Measurements from ENCODE around the gene CXXC5.

Gene CXXC5

GRCh38 chr5:139638736-139639618 lies 9.2 kb upstream of the CXXC5 start:
- no peak for DNase-seq

GRCh38 chr5:139639619-139640380 lies 8.3 kb upstream of the CXXC5 start:
- DNase-seq: no peak

DNA sequence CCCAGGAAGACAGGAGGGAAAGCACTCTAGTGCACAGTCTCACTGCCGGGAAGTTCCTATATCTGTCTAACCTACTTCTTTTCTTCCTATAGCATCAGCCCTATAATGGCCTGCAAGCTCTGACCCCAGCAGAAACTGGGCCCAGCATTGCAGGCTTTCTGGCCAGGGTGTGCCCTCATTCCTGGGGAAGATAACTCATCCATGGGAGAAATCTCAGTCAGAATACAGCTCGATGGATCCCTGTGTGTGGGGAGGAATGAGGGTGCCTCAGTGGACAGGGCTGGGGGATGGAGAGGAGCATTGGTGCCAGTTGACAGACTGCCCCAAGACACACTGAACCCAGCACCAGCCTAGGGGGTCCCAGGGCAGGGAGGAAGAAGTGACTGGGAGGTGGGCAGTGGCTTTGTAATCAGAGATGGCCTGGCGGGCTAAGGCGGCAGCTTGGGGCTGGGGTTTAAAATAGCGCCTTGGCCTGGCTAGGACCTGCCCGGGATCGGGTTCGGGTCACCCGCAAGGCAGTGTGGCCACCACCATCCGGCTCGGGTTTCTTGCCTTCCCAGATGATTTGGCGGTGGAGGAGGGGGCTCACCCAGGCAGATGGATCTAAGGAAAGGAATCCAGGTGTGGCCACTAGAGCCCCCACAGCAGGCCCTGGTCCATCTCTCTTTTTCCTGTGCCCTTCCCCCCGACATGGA lies 7.6 kb upstream of the CXXC5 start:
- no peak for DNase-seq

GRCh38 chr5:139641116-139642080 lies 6.8 kb upstream of the CXXC5 start:
- DNase-seq: no peak

- DNase-seq: no peak
These were observed 5.9 kb upstream of the CXXC5 start for GRCh38 chr5:139642213-139642612.

DNA sequence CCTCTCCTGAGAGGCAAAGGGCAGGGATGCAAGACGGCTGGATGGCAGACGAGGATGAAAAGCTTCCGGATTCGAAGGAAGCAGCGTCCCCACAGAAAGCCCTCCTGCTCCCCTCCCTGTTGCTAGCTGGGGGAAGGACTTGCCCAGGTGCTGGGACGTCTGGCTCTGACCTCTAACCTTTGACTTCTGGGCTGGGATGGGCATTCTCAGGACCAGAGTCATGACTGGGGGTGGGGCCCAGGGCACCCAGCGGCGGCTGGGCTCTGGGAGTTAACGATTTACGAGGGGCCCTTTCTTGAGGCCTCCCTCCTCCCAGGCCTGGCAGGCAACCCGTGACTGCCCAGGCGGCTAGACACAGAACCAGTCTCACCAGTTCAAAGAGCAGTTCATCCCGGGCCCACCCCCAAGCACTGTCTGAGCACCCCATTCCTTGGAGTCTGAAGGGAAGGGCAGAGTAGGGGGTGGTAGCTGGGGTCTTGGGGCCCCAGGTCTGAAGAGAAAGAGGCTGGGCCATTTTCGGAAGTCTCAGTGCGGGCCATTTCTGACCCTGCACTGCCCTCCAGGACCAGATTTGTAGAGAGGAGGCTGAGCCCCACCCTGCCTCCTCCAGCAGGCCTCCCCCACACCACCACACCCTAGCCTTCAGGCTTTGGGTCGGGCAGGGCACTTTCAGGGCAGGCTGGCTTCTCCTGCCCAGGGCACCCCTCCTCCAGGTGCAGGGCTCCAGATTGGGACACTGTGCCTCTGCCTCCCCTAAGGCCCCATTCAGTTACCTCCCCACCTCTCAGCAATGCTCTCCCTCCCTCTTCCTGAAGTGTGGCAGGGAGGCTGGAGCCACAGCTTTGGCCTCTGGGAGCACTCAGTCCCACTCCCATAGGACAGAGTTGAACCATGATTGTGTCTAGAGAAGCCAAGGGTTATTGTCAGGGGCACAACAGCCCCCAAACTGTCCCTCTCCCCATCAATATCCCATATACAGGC lies 5.0 kb upstream of the CXXC5 start:
- no peak for DNase-seq

DNA sequence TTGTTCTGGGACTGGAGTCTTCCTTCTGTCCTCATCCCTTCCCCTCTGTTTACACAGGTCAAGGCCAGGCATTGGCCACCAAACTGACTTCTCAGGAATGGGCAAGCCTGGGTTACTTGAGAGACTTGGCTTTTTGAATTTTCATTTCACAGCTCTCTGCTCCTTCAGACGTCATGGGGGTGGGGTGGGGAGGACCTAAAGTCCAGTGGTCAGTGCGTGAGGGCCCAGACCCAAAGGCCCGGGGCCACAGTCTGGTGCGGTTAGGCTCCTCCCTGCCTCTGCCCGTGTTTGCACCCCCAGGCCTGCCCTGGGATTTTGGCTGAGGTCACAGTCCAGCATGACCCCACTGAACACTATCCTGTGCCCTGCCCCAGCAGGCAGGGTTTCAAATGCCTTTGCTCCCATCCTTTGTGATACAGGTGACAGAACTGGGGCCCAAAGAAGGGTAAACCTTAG lies 4.1 kb upstream of the CXXC5 start:
- no peak for DNase-seq

GRCh38 chr5:139644646-139645429 lies 3.3 kb upstream of the CXXC5 start:
- DNase-seq: no peak

DNA sequence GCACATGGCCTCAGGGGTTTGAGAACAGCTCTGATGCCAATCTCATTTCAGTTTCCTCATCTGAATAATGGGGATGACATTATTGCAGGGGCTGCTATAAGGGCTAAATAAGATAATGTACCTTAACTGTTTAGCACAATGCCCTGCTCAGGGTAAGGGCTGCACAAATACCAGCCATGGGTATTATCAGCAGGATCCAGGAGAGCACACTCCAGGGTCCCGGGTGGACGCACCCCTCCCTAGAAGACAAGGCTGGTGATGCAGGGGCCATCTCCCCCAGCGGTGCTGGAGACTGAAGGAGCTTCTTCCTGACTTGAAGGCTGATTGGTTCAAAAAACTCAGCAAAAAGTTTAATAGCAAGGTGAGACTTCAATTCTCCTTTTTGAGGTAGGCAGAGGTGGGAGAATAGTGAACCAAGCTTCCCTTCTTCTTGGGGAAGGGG lies 2.7 kb upstream of the CXXC5 start:
- DNase-seq: no peak

GRCh38 chr5:139646111-139646510 lies 2.0 kb upstream of the CXXC5 start:
- DNase-seq: no peak

DNA sequence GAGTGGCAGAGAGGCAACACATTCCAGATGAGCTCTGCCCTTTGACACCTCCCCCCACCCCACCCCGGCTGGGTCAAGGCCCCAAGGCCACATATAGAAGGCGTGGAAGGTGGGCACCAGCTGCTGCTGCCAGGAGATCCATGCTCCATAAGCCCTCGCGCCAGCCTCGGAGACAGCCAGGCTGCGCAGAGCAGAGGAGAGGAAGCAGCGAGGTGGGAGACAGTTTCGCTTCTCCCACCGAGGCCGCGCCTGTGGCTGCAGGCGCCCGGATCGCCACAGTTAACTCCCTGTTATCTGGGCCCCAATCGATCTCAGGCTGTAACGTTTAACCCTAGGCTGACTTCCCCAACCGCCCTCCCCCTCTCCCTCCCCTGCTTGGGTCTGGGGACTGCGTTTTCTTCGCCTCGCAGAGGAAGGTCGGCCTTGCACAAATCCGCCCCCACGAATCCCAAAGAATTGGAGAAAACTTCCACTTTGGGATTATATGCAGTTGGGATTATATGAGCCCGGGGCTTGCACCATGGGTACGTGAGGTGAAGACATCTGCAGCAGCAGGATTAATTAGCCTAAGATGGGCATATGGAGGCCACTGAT lies 1.1 kb upstream of the CXXC5 start:
- no peak for DNase-seq

DNA sequence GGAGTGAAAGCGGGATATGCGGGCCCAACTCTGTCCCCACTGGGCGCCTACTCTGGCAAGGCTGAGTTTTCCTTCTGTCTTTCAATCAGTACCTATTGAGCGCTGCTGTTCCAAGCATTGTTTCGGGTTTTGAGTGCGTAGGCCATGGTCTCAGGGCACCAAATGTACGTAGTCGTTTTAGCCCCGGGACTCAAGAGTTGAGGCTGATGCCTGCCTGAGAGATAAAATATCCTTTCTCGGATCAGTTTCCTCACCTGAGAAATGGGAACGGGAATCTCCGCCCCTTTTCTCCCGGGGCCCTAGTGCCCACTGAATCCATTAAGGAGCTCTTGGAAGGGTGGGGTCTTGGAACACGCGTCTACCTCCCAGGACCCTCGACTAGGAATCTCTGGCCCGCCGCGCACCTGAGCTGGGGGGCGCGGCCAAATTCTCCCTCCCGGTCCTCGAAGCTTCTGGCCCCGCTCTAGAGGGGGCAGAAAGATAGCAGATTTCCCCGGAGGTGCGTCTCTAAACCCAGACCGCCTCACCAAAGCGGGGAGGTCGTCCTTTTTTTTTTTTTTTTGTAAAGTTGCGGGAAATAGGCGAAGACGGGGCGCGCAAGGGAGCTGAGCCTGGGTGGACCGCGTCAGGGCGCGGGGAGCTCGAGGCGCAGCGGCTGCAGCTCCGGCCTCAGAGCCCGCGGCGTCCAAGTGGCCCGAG lies 494 bp upstream of the CXXC5 start:
- DNase-seq: no peak

DNA sequence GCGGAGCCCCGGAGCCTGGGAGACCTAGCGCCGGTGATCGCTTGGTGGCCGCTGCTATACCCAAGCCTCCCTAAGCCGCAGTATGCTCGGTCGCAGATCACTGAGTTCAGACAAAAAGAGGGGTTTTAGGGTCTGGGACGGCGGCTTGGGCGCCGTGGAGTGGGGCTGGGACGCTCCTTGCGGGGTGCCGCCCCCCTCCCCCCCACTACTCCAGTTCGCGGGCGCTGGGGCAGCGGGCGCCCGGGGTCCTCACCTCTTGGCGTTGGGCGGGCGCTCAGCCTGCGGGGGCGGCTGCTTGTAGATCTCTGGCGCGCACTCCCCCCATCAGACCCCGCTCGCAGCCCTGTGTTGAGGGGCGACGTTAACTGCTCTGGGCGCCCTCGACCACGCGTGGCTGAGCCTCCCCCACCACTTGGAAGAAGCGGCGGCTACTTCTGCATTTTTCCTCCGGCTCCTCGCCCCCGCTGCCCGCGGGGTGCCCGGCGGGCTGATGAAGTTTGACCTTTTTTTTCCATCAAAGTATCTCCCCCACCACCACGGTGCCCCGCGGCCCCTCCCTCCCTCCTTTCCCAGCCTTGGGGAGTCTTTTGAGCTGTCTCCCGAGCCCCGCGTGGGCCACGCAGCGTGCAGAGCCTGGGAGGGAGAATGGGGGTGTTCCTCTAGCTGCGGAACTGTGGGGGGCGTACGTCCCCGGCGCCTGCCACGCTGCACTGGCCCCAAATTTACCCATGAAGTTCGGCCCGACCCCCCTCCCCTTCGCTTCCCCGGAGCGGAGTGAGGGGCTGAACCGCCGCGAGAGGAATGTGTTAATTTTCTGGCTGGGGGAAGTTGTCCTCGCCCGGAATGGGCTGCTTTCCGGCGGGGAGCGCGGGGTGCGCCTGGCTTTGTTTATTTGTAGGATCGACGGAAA lies 1.2 kb downstream of the CXXC5 start:
- DNase-seq: no peak

DNA sequence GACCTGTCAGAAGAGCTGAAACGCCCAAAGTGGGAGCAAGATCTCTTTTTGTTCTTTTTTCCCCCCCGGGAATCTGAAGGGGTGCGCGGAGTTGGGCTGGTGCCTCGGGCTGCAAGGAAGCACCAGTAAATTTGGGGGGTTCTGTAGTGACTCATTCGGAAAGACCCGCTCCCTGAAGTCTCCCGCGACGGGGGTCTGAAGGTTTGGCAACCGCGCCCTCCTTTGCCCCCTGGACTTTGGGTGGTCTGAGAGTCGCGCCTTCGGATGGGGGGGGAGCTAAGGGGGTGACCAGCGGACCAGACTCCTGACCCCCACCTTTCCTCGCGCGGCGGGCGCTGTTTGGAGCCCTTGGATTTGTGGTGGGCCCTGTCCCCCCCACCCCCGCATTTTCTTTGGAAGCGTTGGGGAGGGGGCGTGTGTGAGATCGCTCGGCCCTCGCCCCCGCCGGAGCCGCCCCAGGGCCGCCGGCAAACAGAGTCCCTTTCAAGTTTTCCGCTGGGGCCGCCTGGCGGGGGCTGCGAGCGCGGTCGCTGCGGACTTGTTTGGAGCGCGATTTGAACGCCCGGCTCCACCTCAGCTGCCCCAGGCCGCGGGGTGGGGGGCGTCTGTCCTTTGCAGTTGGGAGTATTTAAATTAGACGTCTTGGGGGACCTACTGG lies 2.0 kb downstream of the CXXC5 start:
- no peak for DNase-seq

DNA sequence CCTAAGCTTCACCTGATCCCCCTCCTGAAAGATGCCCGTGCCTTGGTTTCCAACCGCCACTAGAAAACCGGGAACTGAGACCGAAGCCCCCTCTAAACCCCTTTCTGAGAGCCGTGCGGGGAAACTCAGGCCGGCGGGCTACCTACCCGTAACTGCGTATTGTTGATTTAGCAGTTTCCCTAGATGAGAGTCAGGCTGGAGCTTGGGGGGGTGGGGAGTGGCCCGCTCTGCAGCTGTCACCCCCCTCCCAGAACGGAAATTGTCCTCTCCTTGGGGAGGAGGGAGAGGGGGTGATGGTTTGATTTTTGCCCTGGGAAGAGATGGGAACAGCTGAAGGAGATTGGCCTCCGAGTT lies 2.5 kb downstream of the CXXC5 start:
- no peak for DNase-seq

GRCh38 chr5:139651043-139651834 lies 3.1 kb downstream of the CXXC5 start:
- no peak for DNase-seq

Measured in activated T-cell treated with anti-CD3 and anti-CD28 coated beads for 4 hours (primary cell).